ENCODE results near the gene MNT.

DNA sequence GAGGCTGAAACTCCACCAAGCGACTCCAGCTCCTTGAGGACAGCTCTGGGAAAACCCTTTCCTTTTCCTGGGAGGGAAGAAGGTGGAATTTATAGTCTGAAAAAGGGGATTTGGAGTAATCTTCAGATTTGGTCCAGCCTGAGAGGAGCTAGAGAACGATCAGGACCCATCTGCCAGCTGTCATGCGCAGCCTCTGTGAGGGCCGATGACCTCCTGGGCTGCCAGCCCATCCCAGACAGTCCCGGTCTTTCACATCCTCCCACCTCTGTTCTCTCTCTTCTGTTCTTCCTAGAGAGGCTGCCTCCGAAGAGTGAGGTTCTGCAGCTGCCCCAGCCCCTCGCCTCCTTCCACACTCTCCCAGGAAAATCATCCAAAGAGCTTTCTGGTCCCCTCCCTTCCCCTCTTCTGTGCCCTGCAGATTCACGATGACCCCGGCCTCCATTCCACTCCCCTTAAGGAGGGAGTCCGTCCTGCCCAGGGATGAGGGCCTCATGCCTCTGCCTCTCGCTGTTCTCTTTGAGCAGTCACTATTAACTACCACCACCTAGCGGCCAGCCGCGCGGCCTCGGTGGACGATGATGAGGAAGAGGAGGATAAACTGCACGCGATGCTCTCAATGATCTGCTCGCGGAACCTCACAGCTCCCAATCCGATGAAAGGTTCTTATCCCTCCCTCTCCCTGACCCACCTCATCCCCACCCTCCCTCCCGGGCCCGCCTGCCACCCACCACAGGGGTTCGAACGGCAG is 33.9 kb downstream of the MNT start:
- TF ChIP-seq, protein P1, sequence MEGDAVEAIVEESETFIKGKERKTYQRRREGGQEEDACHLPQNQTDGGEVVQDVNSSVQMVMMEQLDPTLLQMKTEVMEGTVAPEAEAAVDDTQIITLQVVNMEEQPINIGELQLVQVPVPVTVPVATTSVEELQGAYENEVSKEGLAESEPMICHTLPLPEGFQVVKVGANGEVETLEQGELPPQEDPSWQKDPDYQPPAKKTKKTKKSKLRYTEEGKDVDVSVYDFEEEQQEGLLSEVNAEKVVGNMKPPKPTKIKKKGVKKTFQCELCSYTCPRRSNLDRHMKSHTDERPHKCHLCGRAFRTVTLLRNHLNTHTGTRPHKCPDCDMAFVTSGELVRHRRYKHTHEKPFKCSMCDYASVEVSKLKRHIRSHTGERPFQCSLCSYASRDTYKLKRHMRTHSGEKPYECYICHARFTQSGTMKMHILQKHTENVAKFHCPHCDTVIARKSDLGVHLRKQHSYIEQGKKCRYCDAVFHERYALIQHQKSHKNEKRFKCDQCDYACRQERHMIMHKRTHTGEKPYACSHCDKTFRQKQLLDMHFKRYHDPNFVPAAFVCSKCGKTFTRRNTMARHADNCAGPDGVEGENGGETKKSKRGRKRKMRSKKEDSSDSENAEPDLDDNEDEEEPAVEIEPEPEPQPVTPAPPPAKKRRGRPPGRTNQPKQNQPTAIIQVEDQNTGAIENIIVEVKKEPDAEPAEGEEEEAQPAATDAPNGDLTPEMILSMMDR (IDR thresholded peaks at IDR 0.05 in 4 of 5, conservative IDR thresholded peaks at IDR 0.05 in 1 of 5), result no peak
- TF ChIP-seq POLR2A (IDR thresholded peaks at IDR 0.05), result no peak

Data from gastrocnemius medialis (tissue), 4 donors.